GM21825 (cell line): ENCODE results near the gene DIRAS3.
"Not testable (repeated sequence)": the region's sequence is repeated elsewhere in the genome, so short reads cannot be mapped to it uniquely, and the experiment has no call there.

Experiments
- ATAC-seq: cut with Tn5 transposase; IDR thresholded peaks from one replicate; pipeline ENCODE4 v1.9.1; 2021; ENCODE audit warnings: mild to moderate bottlenecking, moderate library complexity; ENCODE audit not compliant: unreplicated experiment

The DIRAS3 gene

GRCh38 chr1:68049941-68050878 is at the start of gene DIRAS3:
DIRAS3 (minus strand) TSS chr1:68050627; CDS start chr1:68047297, 3,330 bp downstream.
- no peak for ATAC-seq

GRCh38 chr1:68093737-68094136 is 43.3 kb upstream of the DIRAS3 start:
- no peak for ATAC-seq

DNA sequence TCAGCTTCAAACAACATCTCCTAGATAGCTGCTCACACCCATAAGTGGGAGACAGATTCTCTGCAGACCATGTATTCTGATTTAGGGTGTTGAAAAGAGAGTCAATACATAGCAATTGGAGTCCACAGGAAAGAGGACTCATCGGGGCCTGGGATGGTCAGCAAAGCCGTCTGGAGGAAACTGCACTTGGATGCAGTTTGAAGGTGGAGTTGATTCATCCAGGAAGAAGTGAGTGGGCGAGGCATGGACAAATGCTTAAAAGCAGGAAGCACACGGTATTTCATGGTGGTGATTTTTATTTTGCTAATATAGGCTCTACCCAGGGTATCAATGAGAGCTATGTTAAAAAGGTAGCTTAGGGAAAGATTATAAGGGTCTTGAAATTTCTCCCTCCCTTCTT is 36.8 kb upstream of the DIRAS3 start:
- no peak for ATAC-seq

DNA sequence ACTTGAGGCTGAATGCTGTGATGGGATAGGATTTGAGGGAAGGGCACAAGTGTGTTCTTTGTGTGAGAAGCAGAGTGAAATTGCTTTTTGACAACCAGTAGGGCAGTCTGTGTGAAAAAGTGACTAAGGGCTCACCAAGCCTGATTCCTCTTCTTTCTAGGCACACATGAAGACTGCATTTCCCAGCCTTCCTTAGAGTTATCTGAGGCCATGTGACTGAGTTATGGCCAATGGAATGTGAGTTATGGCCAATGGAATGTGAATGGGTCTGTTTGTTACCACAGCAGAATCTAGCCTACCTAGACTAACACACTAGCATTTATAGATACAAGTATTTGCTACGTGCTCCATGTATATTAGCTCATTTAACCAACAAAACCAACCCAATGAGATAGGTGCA is 35.3 kb upstream of the DIRAS3 start:
- ATAC-seq, result no peak

DNA sequence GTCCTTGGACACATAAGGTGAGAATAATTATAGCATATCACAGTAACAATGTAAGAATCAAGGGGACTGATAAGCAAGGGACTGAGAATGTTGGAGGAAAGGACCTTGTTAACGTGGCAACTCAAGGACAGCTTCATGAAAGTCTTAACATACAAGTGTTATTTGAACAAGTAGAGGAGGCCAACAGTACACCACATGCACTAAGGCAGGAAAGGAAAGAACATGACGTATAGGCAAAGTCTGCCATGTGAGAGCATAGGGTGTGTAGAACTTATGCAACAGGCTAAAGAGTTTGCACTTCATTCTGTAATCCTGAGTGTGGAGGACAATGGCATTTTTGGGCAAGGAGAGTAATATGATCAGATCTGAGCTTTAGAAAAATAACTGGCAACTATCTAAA is 33.3 kb upstream of the DIRAS3 start:
- no peak for ATAC-seq

DNA sequence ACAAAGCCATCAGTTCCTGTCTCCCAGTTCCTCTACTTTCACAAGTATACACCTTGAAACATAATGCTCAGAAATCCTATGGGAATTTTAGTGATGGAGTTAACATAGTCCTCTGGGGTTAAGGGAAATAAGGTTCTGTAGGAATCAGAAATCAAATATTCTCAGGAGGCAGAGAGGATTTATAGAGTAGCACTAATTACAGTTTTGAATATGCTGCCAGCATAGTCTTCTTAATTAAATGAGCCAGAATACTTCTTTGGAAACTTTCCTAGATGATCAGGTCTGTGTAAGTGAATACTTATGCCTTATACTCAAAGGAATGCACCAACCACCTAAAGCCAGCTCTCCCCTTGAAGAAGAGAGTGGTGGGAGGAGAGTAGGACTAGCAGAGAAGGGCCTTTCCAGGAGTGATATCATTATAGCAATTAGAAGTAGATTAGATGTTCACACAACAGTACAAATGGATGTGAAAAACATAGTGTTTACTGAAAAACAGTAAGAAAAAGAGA is 31.4 kb upstream of the DIRAS3 start:
- no peak for ATAC-seq

DNA sequence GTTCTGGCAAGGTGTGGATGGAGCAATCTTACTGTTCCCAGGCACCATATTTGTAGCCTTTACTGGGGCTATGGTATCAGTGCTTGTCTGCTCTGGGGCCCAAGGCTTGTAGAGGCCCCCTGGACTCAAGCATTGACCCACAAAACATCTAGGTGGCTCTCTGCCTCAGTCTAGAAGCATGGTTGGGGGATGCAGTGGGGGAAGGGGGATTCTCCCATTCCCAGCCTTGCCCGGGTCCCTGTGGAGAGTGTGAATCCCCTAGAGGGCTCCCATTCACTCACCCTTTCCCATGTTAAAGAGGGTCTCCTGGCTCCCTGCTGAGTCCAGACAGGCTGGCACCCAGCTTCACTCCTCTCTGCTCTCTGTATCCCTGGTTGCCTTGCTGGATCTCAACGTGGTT is 28.2 kb upstream of the DIRAS3 start:
- ATAC-seq, result no peak

DNA sequence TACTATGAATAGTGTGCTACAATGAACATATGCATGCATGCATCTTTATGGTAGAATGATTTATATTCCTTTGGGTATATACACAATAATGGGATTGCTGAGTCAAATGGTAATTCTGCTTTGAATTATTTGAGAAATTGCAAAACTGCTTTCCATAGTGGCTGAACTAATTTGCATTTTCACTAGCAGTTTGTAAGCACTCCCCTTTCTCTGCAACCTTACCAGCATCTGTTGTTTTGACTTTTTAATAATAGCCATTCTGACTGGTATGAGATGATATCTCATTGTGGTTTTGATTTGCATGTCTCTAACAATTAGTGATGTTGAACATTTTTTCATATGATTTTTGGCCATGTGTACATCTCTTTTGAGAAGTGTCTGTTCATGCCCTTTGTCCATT is 24.0 kb upstream of the DIRAS3 start:
- ATAC-seq, result no peak

DNA sequence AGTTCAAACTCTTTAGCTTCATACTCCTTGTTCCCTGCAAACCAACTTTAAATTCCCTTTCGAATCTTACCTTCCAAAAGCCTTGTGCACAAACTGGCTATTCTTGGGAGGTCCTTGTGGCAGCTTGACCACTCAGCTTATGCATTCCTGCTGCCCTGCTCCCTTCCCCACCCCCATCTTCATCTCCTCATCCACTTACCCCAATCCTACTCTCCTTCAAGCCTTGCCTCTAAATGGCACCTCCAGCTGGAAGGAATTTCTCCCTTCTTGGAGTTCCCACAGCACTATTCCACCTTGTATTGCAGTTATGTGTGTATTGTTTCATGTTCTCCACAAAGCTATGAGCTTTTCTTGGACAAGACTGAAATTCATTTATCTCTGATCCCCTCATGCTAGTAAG is 15.3 kb upstream of the DIRAS3 start:
- ATAC-seq, result no peak

GRCh38 chr1:68058053-68058452 is 7.6 kb upstream of the DIRAS3 start:
- not testable (repeated sequence) for ATAC-seq

DNA sequence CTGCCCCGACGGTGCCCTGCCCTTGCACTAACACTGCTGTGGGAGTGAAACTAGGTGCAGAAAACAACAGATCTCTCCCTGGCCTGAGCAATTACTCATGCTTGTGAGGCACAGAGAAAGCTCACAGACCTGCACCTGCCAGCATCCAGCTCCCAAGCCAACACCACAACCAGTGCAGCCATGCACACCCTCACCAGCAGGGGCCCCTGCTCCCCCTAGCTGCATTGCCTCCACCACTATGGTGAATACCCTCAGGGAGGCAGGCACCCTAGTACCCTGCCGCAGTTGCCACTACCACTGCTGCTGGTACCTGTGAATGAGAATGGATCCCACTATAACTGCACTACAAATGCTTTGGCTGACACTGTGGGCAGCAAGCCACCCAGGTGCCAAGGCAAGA is 7.1 kb upstream of the DIRAS3 start:
- no peak for ATAC-seq

DNA sequence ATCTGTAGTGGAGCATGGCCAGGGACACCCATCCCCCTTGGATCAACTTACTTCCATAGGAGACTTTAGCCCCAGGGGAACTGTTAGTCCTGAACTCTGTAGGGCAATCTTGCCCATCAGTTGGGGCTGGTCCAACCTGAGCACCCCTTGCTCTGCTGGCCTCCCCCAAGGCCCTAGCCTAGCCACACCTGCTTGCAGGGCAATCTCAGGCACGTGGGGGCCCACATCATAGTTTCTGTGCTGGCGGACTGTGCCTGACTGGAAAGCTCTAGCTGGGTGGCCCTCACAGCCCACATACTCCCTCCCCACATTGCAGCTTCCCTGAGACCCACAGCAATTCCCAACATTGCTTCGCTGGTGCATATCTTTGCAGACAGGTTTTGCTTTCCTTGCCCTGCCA is 6.6 kb upstream of the DIRAS3 start:
- ATAC-seq, result no peak

DNA sequence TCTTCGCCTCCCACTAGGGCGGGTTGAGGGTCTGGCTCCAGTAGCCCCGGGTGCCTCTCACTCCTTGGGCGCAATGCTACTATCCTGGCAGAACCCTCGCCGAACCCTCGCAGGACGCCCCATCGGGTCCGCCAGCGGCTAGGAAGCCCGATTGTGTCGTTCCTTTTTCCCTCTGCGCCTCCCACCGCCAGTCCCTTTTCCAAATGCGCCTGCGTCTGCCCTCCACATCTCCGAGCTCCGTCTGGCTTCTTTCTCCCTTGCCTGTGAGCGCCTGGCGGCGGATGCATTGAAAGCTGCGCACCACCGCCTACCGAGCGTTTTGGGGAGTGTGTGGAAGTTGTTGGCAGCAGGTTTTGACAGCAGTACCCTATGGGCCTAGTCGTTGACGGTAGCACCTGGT is 1.0 kb upstream of the DIRAS3 start:
- ATAC-seq, result no peak

- ATAC-seq, result no peak
These were observed 2.8 kb downstream of the DIRAS3 start for GRCh38 chr1:68047659-68048026.

GRCh38 chr1:68046885-68047658 is 3.4 kb downstream of the DIRAS3 start:
- no peak for ATAC-seq

- ATAC-seq, result no peak
These were observed 4.0 kb downstream of the DIRAS3 start for GRCh38 chr1:68046423-68046822.

DNA sequence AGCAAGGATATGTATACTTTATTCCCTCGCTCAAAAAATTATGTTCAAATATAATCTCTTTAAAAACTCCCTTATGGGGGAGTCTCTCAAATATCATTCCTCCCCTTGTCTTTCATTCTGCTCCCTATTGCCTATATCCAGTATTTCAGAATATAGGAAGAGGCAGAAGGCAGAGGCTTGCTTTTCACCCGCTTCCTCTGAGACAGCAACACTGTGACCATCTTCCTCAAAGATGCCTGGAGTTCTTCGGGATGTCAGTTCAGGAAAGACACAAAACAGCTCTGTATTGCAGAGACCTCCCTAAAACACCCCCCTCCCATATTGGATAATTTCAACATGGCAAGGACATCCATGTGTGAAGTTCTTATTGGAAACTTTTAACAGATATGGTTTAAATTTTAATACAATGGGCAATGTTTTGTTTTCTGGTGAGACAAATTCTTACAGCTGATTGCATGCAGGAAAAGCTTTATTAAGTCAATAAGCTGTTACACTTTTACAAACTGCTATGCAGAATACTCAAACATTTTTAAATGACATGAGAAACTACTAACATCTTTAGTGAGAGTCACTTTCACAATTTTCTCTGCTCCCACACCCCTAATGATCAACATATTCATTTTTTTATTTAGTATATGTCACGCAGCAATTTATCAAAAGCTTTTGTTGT is 4.8 kb downstream of the DIRAS3 start:
- ATAC-seq, result no peak

DNA sequence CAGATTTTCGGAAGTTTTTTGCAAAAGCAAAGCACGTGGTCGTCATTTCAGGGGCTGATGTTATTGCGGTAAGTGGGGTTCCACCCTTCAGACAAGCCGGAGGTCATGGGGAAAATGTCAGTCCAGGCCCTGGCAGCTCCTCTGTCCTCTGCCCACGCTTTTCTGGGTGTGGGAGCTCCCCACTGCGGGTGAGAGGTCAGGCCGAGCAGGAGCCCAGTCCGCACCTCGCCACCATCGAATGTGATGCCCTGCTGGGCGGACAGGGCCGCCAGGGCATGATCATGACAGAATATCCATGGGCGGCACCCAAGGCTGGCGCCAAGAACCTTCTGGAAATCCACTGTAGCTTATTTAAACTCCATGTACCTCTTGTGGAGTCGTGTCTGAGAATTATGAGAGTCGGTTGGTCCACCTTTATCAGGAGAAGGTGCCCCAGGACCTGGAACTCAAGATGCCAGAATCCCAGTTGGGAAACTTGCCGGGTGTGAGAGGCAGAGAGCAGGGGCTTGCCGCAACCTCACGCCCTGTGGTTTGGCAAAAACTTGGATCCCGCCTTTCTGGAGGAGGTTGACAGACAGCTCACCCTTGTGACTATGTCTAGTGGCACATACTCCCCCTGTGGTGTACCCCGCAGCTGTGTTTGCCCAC is 6.9 kb downstream of the DIRAS3 start:
- no peak for ATAC-seq

DNA sequence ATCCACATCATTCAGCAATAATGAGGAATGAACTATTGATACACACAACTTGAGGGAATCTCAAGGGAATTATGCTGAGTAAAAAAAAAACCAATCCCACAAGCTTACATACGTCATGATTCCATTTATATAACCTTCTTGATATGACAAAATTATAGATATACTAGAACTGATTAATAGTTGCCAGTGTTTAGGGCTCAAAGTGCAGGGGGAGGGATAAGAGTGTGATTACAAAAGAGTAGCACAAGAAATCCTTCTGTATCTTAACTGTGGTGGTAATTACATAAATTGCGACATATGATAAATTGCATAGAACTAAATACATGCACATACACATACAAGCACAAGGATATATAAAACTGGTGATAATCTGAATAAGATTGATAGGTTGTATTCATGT is 13.5 kb downstream of the DIRAS3 start:
- ATAC-seq, result no peak

DNA sequence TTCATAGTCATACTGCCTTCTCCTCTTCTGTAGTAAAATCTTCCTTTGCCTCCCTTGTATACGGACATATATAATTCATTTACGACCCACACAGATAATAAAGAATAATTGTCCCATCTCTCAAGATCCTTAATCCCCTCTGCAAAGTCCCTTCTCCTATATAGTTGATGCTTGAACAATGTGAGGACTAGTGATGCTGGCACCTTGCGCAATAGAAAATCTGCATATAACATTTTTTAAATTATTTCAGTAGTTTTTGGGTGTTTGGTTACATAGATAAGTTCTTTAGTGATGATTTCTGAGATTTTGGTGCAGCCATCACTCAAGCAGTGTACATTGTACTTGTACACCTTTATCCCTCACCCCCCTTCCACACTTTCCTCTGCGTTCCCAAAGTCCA is 21.0 kb downstream of the DIRAS3 start:
- ATAC-seq, result no peak

DNA sequence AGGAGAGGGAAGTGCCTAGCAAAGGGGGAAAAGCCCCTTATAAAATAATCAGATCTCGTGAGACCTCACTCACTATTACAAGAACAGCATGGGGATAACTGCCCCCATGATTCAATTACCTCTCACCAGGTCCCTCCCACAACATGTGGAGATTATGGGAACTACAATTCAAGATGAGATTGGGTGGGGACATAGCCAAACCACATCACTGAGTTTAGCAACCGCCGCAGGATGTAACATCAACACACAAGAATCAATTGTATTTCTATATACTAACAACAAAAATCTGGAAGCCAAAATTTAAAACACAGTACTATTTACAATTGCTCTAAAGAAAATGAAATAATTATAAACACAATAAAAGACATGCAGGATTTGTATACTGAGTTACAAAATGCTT is 21.9 kb downstream of the DIRAS3 start:
- ATAC-seq, result no peak
